CD14-positive monocyte (primary cell): ENCODE results near the gene GCA. TPM values are rescaled to one million over a fixed set of nuclear protein-coding genes. Genes with fewer than 3 reads are reported as not detected.

Experiments
- DNase-seq, 3 donors: peaks; one replicate each; pipeline ENCODE4 v3.0.0-alpha.2; 2011 to 2022
- H2AFZ ChIP-seq: 2 replicates; pipeline ENCODE4 v1.6.0; 2012; ENCODE audit warnings: mild to moderate bottlenecking, low read depth, low read length, inconsistent platforms; ENCODE audit not compliant: insufficient read depth, poor library complexity, severe bottlenecking
- H3K27ac ChIP-seq, 2 donors: 1 replicate in 1 of 2; 2 replicates in 1 of 2; pipeline ENCODE4 v1.5.1; 2012 to 2013; ENCODE audit warnings: low read length in 2 of 2, control low read depth in 1 of 2, inconsistent platforms in 1 of 2, low read depth in 1 of 2, mild to moderate bottlenecking in 1 of 2
- H3K27me3 ChIP-seq, 2 donors: one replicate each; pipeline versions ENCODE4 v1.6.0 to v1.6.1; 2011 to 2013; ENCODE audit warnings: low read length in 2 of 2; ENCODE audit not compliant: control insufficient read depth in 2 of 2, insufficient read depth in 2 of 2
- H3K36me3 ChIP-seq, 2 donors: replicated peaks in 1 of 2; 1 replicate in 1 of 2; 2 replicates in 1 of 2; pipeline versions ENCODE4 v1.5.1 to v1.6.1; 2012 to 2013; ENCODE audit warnings: low read length in 2 of 2, control low read depth in 1 of 2, inconsistent platforms in 1 of 2, mild to moderate bottlenecking in 1 of 2; ENCODE audit not compliant: insufficient read depth in 2 of 2, control insufficient read depth in 1 of 2
- H3K4me1 ChIP-seq, 2 donors: 1 replicate in 1 of 2; 2 replicates in 1 of 2; pipeline versions ENCODE4 v1.5.1 to v1.6.1; 2012 to 2013; ENCODE audit warnings: low read length in 2 of 2, control low read depth in 1 of 2, inconsistent platforms in 1 of 2, mild to moderate bottlenecking in 1 of 2, moderate library complexity in 1 of 2; ENCODE audit not compliant: insufficient read depth in 2 of 2, control insufficient read depth in 1 of 2
- H3K4me2 ChIP-seq: replicated peaks from 2 replicates; pipeline ENCODE3; 2012; ENCODE audit warnings: low read length, moderate library complexity, mild to moderate bottlenecking; ENCODE audit not compliant: poor library complexity, severe bottlenecking; ENCODE audit errors: extremely low read depth
- H3K4me3 ChIP-seq, 3 experiments: fragments of 200-600 bp in 1 of 3; sonication (generic) in 1 of 3; replicated peaks in 1 of 3; 1 replicate in 2 of 3; 2 replicates in 1 of 3; pipeline ENCODE4 v1.5.1; 2011 to 2013; ENCODE audit warnings: low read length in 3 of 3, mild to moderate bottlenecking in 3 of 3, control low read depth in 2 of 3, low read depth in 2 of 3, inconsistent platforms in 1 of 3, moderate library complexity in 1 of 3
- H3K79me2 ChIP-seq: 2 replicates; pipeline ENCODE4 v1.6.0; 2012; ENCODE audit warnings: mild to moderate bottlenecking, control low read depth, inconsistent platforms, low read length, moderate library complexity; ENCODE audit not compliant: insufficient read depth
- H3K9ac ChIP-seq: 2 replicates; pipeline ENCODE4 v1.6.0; 2017; ENCODE audit warnings: low read length, mild to moderate bottlenecking; ENCODE audit not compliant: insufficient read depth, poor library complexity, severe bottlenecking
- H3K9me3 ChIP-seq, 2 donors: replicated peaks in 1 of 2; 1 replicate in 1 of 2; 2 replicates in 1 of 2; pipeline versions ENCODE4 v1.5.1 to v1.6.1; 2012 to 2013; ENCODE audit warnings: low read length in 2 of 2, control low read depth in 1 of 2; ENCODE audit not compliant: control insufficient read depth in 1 of 2, insufficient read depth in 1 of 2
- H4K20me1 ChIP-seq: 2 replicates; pipeline ENCODE4 v1.6.0; 2012; ENCODE audit warnings: mild to moderate bottlenecking, low read length, control low read depth, moderate library complexity; ENCODE audit not compliant: insufficient read depth
- H3K27ac Mint-ChIP-seq, 7 donors: one replicate each; pipeline ENCODE4 v1.8.0; 2020; ENCODE audit warnings: mild to moderate bottlenecking in 7 of 7, mixed read lengths in 7 of 7, moderate library complexity in 6 of 7, inconsistent platforms in 2 of 7
- H3K27me3 Mint-ChIP-seq, 3 donors: one replicate each; pipeline ENCODE4 v1.8.0; 2021 to 2022; ENCODE audit warnings: low read depth in 3 of 3, mild to moderate bottlenecking in 3 of 3, mixed read lengths in 3 of 3, moderate library complexity in 3 of 3, inconsistent platforms in 1 of 3
- H3K36me3 Mint-ChIP-seq, 2 donors: one replicate each; pipeline ENCODE4 v1.8.0; 2020; ENCODE audit warnings: mixed read lengths in 2 of 2, inconsistent platforms in 1 of 2, mild to moderate bottlenecking in 1 of 2
- H3K4me1 Mint-ChIP-seq: one replicate; pipeline ENCODE4 v1.8.0; 2020; ENCODE audit warnings: mild to moderate bottlenecking, mixed read lengths
- H3K4me3 Mint-ChIP-seq, 2 donors: one replicate each; pipeline ENCODE4 v1.8.0; 2020; ENCODE audit warnings: mild to moderate bottlenecking in 2 of 2, mixed read lengths in 2 of 2, moderate library complexity in 1 of 2
- H3K9me3 Mint-ChIP-seq, 7 donors: one replicate each; pipeline ENCODE4 v1.8.0; 2020 to 2022; ENCODE audit warnings: mixed read lengths in 7 of 7, mild to moderate bottlenecking in 6 of 7, moderate library complexity in 6 of 7, inconsistent platforms in 2 of 7
- WGBS: methylation state at CpG from one replicate; pipeline ENCODE4 v1.1.5; 2013; ENCODE audit warnings: missing lambda C conversion rate; ENCODE audit not compliant: insufficient coverage; 5-methylcytosine and 5-hydroxymethylcytosine counted together
- intact Hi-C, 2 donors: fragments of 100-400 bp; cut with micrococcal nuclease; formaldehyde crosslinking; loops; one replicate each; pipeline versions ENCODE4 v1.15.0 to v1.15.1; 2023
- polyA plus RNA-seq, 3 donors: library from polyadenylated mRNA; depleted of rRNA in 1 of 3; unstranded in 2 of 3; stranded (reverse) in 1 of 3; fragments of 300-500 nt in 2 of 3; fragments of >200 nt in 1 of 3; fragmentation: Illumina TruSeq in 2 of 3; gene quantifications; 1 replicate in 2 of 3; 2 replicates in 1 of 3; pipeline ENCODE4 v1.2.3, GENCODE V29; 2012 to 2021
- TF ChIP-seq, protein P1 (sequence below): fragments of 200-600 bp; IDR thresholded peaks from one replicate; pipeline ENCODE4 v1.8.0; 2022; ENCODE audit warnings: antibody characterized with exemption, mild to moderate bottlenecking

Gene GCA
- polyA plus RNA-seq, 3 donors, result 129 to 441 (median 400) TPM

DNA sequence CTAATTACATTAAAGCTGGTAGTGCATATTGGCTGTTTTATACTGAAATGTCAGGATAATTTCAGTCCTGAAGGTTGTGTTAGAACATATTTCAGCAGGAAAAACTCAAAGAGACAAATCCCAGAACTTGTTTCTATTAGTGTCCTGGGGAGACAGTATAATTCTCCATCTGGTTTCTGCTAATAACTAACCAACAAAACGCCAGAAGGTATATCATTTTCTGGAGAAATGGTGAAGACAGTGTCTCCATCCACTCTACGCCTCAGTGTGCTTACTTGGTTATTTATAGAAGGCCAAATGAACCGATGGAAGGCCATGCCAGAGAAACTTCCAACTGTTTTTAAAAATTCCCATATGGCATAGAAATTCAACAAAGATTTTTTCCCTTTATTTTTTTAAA is 41.6 kb downstream of the GCA start:
- H3K4me1 Mint-ChIP-seq, result no peaks in the 10 kb centered on the region
- H3K4me1 ChIP-seq, result no peaks in the 10 kb centered on the region

GRCh38 chr2:162390801-162391200 is 46.9 kb downstream of the GCA start:
- 100% methylated on average over 3 of the region's 4 CpGs for WGBS
- Histone ChIP-seq H4K20me1 (no peaks in the 10 kb centered on the region), H3K4me3 (no peak overlapping the region), H3K27ac (no peak overlapping the region), H3K4me1 (no peaks in the 10 kb centered on the region), H3K79me2 (no peaks in the 10 kb centered on the region), H3K4me2 (no peak overlapping the region), H3K36me3 (no peaks in the 10 kb centered on the region), H3K9me3 (no peaks in the 10 kb centered on the region), H3K9ac (no peak overlapping the region), H2AFZ (no peak overlapping the region), H3K27me3 (no peaks in the 10 kb centered on the region)
- TF ChIP-seq, protein P1, sequence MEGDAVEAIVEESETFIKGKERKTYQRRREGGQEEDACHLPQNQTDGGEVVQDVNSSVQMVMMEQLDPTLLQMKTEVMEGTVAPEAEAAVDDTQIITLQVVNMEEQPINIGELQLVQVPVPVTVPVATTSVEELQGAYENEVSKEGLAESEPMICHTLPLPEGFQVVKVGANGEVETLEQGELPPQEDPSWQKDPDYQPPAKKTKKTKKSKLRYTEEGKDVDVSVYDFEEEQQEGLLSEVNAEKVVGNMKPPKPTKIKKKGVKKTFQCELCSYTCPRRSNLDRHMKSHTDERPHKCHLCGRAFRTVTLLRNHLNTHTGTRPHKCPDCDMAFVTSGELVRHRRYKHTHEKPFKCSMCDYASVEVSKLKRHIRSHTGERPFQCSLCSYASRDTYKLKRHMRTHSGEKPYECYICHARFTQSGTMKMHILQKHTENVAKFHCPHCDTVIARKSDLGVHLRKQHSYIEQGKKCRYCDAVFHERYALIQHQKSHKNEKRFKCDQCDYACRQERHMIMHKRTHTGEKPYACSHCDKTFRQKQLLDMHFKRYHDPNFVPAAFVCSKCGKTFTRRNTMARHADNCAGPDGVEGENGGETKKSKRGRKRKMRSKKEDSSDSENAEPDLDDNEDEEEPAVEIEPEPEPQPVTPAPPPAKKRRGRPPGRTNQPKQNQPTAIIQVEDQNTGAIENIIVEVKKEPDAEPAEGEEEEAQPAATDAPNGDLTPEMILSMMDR, result no peak
- Mint-ChIP-seq H3K27me3 (peaks cover 1 to 3% (median 1%) of the 10 kb centered on the region in 3 donors), H3K4me1 (no peaks in the 10 kb centered on the region), H3K9me3 (peaks cover 0 to 2% (median 0%) of the 10 kb centered on the region in 7 donors), H3K27ac (no peak overlapping the region), H3K4me3 (no peak overlapping the region), H3K36me3 (no peaks in the 10 kb centered on the region)
- intact Hi-C loops, result no loop called here
- DNase-seq, result no peak

More for the DNA sequence above, 41.6 kb downstream of the GCA start:
- H3K4me2 ChIP-seq, result no peak overlapping the region
- H3K4me3 ChIP-seq, result no peak overlapping the region
- peaks cover 0 to 2% (median 1%) of the 10 kb centered on the region in 3 donors for H3K27me3 Mint-ChIP-seq
- H3K27ac ChIP-seq, result no peak overlapping the region
- H3K9me3 ChIP-seq, result no peaks in the 10 kb centered on the region
- no CpG with 5 or more reads among the region's 3 CpGs for WGBS
- intact Hi-C loops, result no loop called here
- no peaks in the 10 kb centered on the region for H3K79me2 ChIP-seq
- H3K27ac Mint-ChIP-seq, result no peak overlapping the region
- no peak overlapping the region for H3K9ac ChIP-seq
- H3K9me3 Mint-ChIP-seq, result no peaks in the 10 kb centered on the region
- no peaks in the 10 kb centered on the region for H3K36me3 Mint-ChIP-seq
- no peak overlapping the region for H2AFZ ChIP-seq
- TF ChIP-seq, protein P1, result no peak
- no peaks in the 10 kb centered on the region for H4K20me1 ChIP-seq
- no peak overlapping the region for H3K4me3 Mint-ChIP-seq
- H3K36me3 ChIP-seq, result no peaks in the 10 kb centered on the region
- H3K27me3 ChIP-seq, result no peaks in the 10 kb centered on the region
- DNase-seq, result no peak
